NT2/D1 (cell line): ENCODE measurements around the gene CTDP1.

Experiments used
- SUZ12 ChIP-seq: IDR thresholded peaks from 2 replicates; pipeline ENCODE4 v1.6.1; 2011; ENCODE audit not compliant: insufficient read length, insufficient read depth; ENCODE audit errors: extremely low read depth
- ZNF274 ChIP-seq: IDR thresholded peaks from 2 replicates; pipeline ENCODE4 v1.6.1; 2011; ENCODE audit warnings: mild to moderate bottlenecking, low read depth, low read length

DNA sequence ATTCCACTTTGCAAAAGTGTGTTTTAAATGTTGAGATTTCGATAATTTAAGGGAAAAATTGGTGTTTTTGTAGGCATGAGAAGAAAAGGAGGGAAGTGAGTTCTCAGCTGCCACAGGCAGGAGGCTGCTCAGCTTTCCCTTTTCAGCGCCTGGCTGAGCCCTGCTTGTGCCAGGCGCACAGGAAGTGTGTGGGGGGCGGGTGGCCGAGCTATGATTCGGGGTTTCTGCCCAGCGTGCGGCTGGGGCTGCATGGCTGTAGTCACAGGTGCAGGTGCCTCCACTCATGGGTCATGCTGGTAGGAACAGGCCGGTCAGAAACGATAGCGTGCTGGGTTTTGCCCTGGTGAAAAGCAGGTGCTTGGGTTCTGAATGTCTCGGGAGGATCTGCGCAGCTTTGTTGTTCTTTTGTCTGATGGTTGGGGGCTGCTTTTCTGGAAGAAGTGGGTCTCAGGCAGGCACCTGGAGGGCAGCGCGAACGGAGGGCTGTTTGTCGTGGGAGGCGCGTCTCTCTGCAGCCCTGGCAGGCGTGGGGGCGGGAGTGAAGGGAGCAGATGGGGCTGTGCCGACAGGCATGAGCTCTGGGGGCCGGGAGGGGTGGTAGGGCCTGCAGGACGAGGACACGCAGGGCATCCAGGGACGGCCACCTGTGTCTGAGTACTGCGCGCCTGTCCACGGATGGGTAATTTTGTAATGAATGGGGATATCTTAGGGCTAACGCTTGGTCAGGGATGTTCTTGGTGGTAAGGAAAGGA lies 120.2 kb downstream of the CTDP1 start:
- no peak for TF ChIP-seq SUZ12
- TF ChIP-seq ZNF274, result no peak
